Natural killer cell (primary cell): ENCODE measurements around the gene JPH2. TPM values are rescaled to one million over a fixed set of nuclear protein-coding genes. Genes with fewer than 3 reads are reported as not detected.

Source experiments
- ATAC-seq, 3 donors: fragments of 150-1000 bp in 2 of 3; fragments of 200-7000 bp in 1 of 3; cut with Tn5 transposase; 1 replicate in 1 of 3; 2 replicates in 2 of 3; pipeline ENCODE4 v1.10.0; 2021; ENCODE audit warnings: mild to moderate bottlenecking in 2 of 3, moderate library complexity in 2 of 3
- DNase-seq, 2 donors: peaks; one replicate each; pipeline versions ENCODE4 v3.0.0 to v3.0.0-alpha.2; 2013 to 2021; ENCODE audit warnings: mixed read lengths in 1 of 2
- H3K27ac ChIP-seq: one replicate; pipeline ENCODE4 v1.5.1; 2013; ENCODE audit warnings: mild to moderate bottlenecking, low read length
- H3K27me3 ChIP-seq: one replicate; pipeline ENCODE4 v1.6.1; 2013; ENCODE audit warnings: low read length; ENCODE audit not compliant: control insufficient read depth, insufficient read depth
- H3K36me3 ChIP-seq: one replicate; pipeline ENCODE4 v1.6.1; 2013; ENCODE audit warnings: low read length; ENCODE audit not compliant: control insufficient read depth, insufficient read depth
- H3K4me1 ChIP-seq: one replicate; pipeline ENCODE4 v1.6.1; 2013; ENCODE audit warnings: low read length; ENCODE audit not compliant: control insufficient read depth, insufficient read depth
- H3K4me3 ChIP-seq: one replicate; pipeline ENCODE4 v1.5.1; 2013; ENCODE audit warnings: low read length
- H3K9me3 ChIP-seq: one replicate; pipeline ENCODE4 v1.6.1; 2013; ENCODE audit warnings: low read length; ENCODE audit not compliant: control insufficient read depth, insufficient read depth
- H3K27ac Mint-ChIP-seq, 2 donors: one replicate each; pipeline ENCODE4 v1.8.0; 2022; ENCODE audit warnings: mild to moderate bottlenecking in 2 of 2, mixed read lengths in 2 of 2, moderate library complexity in 1 of 2
- H3K27me3 Mint-ChIP-seq, 2 donors: one replicate each; pipeline ENCODE4 v1.8.0; 2022; ENCODE audit warnings: low read depth in 2 of 2, mixed read lengths in 2 of 2
- H3K36me3 Mint-ChIP-seq: one replicate; pipeline ENCODE4 v1.8.0; 2022; ENCODE audit warnings: mixed read lengths
- H3K4me1 Mint-ChIP-seq, 2 donors: one replicate each; pipeline ENCODE4 v1.8.0; 2022; ENCODE audit warnings: mixed read lengths in 2 of 2
- H3K4me3 Mint-ChIP-seq: one replicate; pipeline ENCODE4 v1.8.0; 2022; ENCODE audit warnings: mild to moderate bottlenecking, moderate library complexity, mixed read lengths
- H3K9me3 Mint-ChIP-seq, 2 donors: one replicate each; pipeline ENCODE4 v1.8.0; 2022; ENCODE audit warnings: mixed read lengths in 2 of 2
- WGBS: methylation state at CpG from one replicate; pipeline ENCODE4 v1.1.7; 2013; ENCODE audit warnings: missing lambda C conversion rate; ENCODE audit not compliant: insufficient coverage; 5-methylcytosine and 5-hydroxymethylcytosine counted together
- intact Hi-C: fragments of 100-400 bp; cut with micrococcal nuclease; formaldehyde crosslinking; loops from one replicate; pipeline ENCODE4 v1.14.2; 2022
- total RNA-seq, 4 donors: library from RNA; stranded (reverse); fragments of 120-200 nt in 1 of 4; gene quantifications; one replicate each; pipeline versions ENCODE4 v1.2.3 to v1.2.4, GENCODE V29; 2013 to 2022
- TF ChIP-seq, protein P1 (sequence below): fragments of 200-600 bp; IDR thresholded peaks from one replicate; pipeline ENCODE4 v1.8.0; 2022; ENCODE audit warnings: antibody characterized with exemption

The JPH2 gene
- total RNA-seq, 3 donors from 2014 or later (not counting 1 experiment from before 2014, with no cell fraction given): not detected

GRCh38 chr20:44188752-44189151 is 1.8 kb upstream of the JPH2 start:
- intact Hi-C loops: loop anchor here (10.0 kb wide), 1 partner anchor 444 kb away; no protein-coding TSS in a partner anchor
- Mint-ChIP-seq H3K27me3 (peaks cover 28 to 42% of the 10 kb centered on the region in 2 donors), H3K4me1 (no peaks in the 10 kb centered on the region), H3K9me3 (no peaks in the 10 kb centered on the region), H3K4me3 (no peak overlapping the region), H3K36me3 (no peaks in the 10 kb centered on the region), H3K27ac (no peak overlapping the region)
- no peaks in the 10 kb centered on the region for H3K36me3 ChIP-seq
- peaks cover 22% of the 10 kb centered on the region for H3K27me3 ChIP-seq
- DNase-seq (no peak), ATAC-seq (peak in 1 of 3 donors; percentile 63)
- H3K4me1 ChIP-seq: peaks cover 10% of the 10 kb centered on the region
- H3K9me3 ChIP-seq: no peaks in the 10 kb centered on the region
- 59% methylated on average over 6 of the region's 6 CpGs for WGBS
- H3K4me3 ChIP-seq: no peak overlapping the region
- H3K27ac ChIP-seq: no peak overlapping the region
- TF ChIP-seq, protein P1, sequence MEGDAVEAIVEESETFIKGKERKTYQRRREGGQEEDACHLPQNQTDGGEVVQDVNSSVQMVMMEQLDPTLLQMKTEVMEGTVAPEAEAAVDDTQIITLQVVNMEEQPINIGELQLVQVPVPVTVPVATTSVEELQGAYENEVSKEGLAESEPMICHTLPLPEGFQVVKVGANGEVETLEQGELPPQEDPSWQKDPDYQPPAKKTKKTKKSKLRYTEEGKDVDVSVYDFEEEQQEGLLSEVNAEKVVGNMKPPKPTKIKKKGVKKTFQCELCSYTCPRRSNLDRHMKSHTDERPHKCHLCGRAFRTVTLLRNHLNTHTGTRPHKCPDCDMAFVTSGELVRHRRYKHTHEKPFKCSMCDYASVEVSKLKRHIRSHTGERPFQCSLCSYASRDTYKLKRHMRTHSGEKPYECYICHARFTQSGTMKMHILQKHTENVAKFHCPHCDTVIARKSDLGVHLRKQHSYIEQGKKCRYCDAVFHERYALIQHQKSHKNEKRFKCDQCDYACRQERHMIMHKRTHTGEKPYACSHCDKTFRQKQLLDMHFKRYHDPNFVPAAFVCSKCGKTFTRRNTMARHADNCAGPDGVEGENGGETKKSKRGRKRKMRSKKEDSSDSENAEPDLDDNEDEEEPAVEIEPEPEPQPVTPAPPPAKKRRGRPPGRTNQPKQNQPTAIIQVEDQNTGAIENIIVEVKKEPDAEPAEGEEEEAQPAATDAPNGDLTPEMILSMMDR: no peak

GRCh38 chr20:44187772-44188709 is 1.1 kb upstream of the JPH2 start:
- H3K27ac Mint-ChIP-seq: no peak overlapping the region
- H3K36me3 ChIP-seq: no peaks in the 10 kb centered on the region
- intact Hi-C loops: loop anchor here (10.0 kb wide), 1 partner anchor 443 kb away; no protein-coding TSS in a partner anchor
- 52% methylated on average over 4 of the region's 8 CpGs for WGBS
- no peaks in the 10 kb centered on the region for H3K4me1 Mint-ChIP-seq
- no peak overlapping the region for H3K4me3 Mint-ChIP-seq
- H3K9me3 Mint-ChIP-seq: no peaks in the 10 kb centered on the region
- H3K4me1 ChIP-seq: peaks cover 10% of the 10 kb centered on the region
- peaks cover 22% of the 10 kb centered on the region for H3K27me3 ChIP-seq
- TF ChIP-seq, protein P1: no peak
- H3K9me3 ChIP-seq: no peaks in the 10 kb centered on the region
- H3K27ac ChIP-seq: no peak overlapping the region
- ATAC-seq: peak in 2 of 3 donors; percentile 32 to 39
- no peak for DNase-seq
- H3K4me3 ChIP-seq: no peak overlapping the region
- H3K36me3 Mint-ChIP-seq: no peaks in the 10 kb centered on the region
- H3K27me3 Mint-ChIP-seq: peaks cover 28 to 44% of the 10 kb centered on the region in 2 donors

DNA sequence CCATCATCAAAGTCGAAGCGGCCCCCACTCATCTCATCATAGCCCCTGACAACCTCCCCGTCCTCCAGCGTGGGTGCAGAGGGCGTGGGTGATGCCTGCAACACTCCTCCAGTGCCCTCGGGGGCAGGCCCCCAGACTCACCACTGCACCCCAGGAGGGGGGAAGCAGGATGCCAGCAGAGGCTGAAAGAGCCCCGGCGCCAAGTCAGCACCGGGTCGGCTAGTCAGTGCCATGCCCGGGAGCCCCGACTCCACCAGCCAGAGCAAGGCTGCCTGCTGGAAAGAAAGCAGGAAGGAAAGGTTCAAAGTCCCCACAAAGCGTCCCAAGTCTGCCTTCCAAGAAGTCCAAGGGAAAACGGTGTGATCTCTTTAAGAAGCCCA is 324 bp downstream of the JPH2 start:
- H3K4me1 ChIP-seq: peaks cover 10% of the 10 kb centered on the region
- no peaks in the 10 kb centered on the region for H3K36me3 ChIP-seq
- TF ChIP-seq, protein P1: no peak
- no peaks in the 10 kb centered on the region for H3K9me3 Mint-ChIP-seq
- no peaks in the 10 kb centered on the region for H3K9me3 ChIP-seq
- DNase-seq (no peak), ATAC-seq (no peak)
- peaks cover 40 to 52% of the 10 kb centered on the region in 2 donors for H3K27me3 Mint-ChIP-seq
- H3K36me3 Mint-ChIP-seq: no peaks in the 10 kb centered on the region
- WGBS: 21% methylated on average over 14 of the region's 14 CpGs
- no peak overlapping the region for H3K27ac Mint-ChIP-seq
- H3K27me3 ChIP-seq: peaks cover 22% of the 10 kb centered on the region
- no peaks in the 10 kb centered on the region for H3K4me1 Mint-ChIP-seq
- H3K4me3 Mint-ChIP-seq: no peak overlapping the region
- intact Hi-C loops: loop anchor here (10.0 kb wide), 1 partner anchor 442 kb away; no protein-coding TSS in a partner anchor
- no peak overlapping the region for H3K27ac ChIP-seq
- H3K4me3 ChIP-seq: no peak overlapping the region
